IPS DF 4.7 (cell line): ENCODE data around the gene HPGDS.
"Not testable (repeated sequence)": the region's sequence is repeated elsewhere in the genome, so short reads cannot be mapped to it uniquely, and the experiment has no call there.

ENCODE experiments used
- DNase-seq: peaks from one replicate; pipeline ENCODE4 v3.0.0-alpha.2; 2013; ENCODE audit warnings: low spot score; ENCODE audit errors: extremely low read depth

HPGDS gene

DNA sequence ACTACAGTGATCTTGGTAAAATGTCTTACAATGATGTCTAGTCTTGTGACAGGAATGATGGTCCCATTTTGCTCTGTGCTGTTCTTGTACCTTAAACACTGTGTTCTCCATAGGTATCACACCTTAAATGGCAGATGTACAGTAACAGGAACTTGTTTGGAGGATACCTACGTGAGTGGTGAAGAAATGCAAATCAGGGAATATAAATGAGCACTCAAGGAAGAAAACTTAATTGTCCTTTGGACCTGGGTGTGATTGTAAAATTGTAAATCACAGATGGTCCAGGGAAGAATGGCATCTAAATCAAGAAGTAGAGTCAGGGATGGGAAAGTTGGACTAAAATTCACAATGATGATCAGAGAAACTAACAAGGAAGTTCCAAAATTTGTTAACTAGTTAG, 12.7 kb downstream of the HPGDS start:
- no peak for DNase-seq

DNA sequence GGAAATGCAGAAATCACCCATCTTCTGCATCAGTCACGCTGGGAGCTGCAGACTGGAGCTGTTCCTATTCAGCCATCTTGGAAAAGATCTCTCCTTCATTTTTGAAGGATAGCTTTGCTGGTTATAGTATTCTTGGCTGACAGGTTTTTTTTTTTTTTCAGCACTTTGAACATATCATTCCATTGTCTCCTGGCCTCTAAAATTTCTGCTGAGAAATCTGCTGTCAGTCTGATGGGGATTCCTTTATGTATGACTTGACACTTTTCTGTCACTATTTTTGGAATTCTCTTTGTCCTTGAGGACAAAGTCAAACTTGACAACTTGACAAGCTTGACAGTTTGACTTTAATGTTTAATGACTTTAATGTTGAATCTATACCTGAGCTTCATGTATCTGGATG, 16.8 kb downstream of the HPGDS start:
- no peak for DNase-seq

DNA sequence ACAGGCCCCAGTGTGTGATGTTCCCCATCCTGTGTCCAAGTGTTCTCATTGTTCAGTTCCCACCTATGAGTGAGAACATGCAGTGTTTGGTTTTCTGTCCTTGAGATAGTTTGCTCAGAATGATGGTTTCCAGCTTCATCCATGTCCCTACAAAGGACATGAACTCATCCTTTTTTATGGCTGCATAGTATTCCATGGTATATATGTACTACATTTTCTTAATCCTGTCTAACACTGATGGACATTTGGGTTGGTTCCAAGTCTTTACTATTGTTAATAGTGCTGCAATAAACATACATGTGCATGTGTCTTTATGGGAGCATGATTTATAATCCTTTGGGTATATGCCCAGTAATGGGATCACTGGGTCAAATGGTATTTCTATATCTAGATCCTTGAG, 22.7 kb downstream of the HPGDS start:
- DNase-seq, result not testable (repeated sequence)

DNA sequence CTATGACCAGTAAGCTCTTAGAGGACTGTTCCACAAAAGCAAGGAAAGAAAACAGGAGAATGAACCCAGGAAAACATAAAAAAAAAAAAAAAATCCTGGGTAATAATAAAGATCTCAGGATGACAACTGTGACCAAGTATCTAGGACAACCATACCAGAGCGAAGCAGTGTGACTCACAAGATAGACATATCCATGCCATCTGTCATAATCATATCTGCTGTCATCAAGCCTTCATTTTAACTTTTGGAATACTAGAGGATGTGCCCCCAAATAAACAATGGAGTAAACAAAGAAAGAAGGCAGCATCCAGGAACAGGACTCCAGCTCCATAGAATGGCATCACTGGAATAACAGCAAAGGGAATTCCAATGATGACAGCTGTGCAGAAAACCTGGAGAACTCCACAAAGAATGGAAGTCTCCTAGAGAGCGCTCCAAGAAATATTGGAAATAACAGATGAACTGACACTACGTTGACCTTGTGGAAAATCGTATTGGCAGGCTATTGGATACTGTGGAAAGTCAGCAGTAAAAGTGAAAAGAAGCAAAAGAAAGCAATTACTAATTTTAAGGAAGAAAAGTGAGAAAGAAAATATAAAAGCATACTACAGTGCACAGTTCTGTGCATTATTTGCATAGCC, 35.3 kb downstream of the HPGDS start:
- no peak for DNase-seq

DNA sequence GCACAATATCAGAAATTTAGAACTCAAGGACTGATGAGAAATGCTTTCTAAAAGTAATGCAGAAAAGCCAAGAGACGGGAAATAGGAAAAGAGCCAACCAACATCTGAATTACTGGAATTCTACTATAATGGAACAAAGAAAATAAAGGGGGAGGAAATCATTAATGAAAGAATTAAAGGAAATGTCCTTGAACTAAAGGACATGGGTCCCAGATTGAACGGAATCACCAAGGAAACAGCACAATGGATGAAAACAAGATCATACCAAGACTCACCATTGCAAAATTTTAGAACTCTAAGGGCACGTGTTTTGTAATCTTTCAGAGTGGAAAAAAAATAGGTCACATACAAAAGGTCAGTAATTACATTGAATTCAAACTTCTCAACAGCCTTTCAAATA, 35.9 kb downstream of the HPGDS start:
- DNase-seq, result no peak

DNA sequence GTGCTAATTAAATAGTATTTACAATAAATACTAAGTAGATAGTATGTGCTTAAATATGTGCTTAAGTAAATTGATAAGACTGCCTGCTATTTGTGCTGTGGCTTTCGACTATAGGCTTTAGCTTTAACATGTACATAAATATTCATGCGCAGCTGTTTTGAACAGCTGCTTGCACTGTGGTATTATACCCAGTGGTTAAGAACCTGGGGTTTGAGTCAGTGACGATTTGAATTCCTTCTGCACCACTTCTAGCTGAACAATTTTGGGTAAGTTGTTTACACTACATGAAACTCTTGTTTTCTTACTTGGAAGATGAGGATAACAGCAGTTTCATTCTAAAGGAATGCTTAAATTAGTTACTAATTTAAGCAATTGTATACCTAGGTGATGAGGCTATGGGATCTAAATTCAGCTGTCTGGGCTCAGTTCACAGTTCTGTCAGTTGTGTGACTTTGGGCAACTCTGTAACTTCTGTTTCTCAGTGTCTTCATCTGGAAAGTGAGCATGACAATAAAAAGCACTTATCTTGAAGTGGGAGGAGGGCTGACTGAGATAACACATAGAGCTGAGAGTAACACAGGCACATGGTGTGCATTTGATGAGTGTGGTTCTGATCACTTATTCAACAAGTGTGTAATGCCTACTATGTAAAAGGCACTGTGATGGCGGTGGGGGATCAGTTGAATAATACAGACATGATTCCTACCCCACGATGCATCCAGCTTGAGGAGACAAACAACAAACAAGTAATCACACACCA, 37.0 kb downstream of the HPGDS start:
- no peak for DNase-seq

DNA sequence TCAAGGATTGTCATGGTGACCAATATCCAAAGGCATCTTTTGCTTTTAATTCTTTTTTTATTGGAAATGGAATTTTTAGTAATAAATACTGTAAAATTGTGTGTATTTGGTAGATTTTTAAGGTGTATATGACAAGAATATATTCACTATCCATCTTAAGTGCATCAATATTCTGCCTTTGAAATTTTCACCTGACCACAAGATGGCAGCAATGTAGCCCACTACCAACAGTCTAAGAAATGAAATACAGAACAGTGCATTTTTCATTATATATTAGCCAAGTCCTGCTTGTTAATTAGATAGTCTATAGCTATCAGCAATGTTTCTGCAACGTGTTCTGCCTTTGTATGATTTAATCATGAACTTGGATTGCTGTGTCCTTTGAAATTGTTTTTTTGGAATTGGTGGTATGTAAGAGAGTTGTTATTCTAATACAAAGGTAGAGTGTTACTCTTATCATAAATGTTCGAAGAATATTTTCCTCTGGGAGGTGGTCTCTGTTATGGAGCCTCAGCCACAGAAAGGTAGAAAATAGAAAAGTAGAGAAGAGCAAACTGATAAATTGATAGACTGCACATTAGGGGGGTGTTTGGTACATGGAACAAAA, 38.2 kb downstream of the HPGDS start:
- DNase-seq, result no peak

DNA sequence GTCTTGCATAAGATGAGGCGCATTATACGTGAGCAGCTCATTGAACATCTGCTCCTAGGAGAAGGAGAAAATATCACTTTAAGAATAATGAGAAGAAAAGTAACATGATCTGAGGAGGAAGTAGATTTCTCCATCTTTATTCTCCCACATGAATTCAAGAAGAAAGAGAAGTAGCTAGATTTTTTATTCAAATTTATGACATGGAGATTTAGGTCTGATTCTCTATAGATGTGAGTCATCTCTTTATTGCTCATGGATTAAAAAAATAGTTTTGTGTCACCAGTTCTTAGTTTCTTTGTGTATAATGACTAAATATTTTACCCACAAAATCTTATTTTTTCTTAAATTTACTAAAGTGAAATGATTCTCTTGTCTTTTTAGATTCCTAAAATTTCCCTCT, 40.4 kb downstream of the HPGDS start:
- no peak for DNase-seq

DNA sequence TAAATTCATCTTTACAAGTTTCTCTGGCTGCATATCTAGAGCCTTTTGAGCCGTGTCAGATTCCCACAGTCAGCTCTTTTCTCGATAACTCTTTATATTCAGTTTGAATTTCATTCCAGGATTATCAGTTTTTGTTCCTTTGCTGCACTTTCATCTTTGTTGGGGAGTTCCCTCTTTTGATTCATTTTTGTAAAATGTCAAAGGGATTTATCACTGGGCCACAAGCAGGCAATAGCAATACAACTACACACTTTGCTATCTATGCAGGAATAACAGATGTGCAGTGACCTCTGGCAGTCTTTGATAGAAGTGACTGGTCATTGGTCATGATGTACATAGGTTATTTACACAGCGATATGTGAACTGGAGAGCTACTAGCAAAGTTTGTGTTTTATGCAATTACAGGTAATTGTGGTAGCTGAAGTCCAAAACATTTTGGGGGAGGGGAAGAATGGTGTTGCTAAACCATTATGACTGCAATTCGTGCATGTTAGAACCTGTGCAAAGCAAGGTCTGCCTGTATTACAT, 43.8 kb downstream of the HPGDS start:
- DNase-seq, result no peak

DNA sequence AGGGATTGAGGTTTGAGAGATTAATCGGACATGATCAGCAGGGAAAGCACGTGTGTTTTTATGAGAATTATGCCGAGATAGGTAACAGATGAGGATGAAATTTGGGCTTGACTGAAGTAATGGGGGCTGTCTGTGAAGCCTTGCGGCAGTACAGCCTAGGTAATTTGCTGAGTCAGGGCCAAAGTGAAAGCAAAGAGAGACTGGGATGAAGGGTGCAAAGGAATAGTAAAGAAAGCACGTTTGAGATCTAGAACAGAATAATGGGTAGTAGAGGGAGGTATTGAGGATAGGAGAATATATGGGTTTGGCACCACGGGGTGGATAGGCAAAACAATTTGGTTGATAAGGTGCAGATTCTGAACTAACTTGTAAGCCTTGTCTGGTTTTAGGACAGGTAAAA, 47.2 kb downstream of the HPGDS start:
- DNase-seq, result not testable (repeated sequence)

DNA sequence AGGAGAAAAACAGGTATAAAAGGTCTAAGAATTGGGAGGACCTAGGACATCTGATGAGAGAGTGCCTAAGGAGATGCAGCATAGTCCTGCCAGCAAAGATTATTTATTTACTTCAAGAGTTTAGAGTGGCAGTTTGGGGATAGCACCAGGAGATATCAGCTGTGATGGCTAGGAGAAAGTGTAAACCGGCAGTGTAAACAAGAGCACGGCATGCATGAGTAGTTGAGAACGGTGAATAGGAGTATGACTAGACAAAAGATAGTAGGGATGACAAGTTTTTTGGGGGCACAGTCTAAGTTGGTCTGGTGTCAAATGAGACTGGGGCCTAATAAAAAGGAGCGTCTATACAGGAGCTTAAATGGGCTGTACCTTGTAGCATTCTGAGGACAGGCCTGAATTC, 48.7 kb downstream of the HPGDS start:
- not testable (repeated sequence) for DNase-seq

DNA sequence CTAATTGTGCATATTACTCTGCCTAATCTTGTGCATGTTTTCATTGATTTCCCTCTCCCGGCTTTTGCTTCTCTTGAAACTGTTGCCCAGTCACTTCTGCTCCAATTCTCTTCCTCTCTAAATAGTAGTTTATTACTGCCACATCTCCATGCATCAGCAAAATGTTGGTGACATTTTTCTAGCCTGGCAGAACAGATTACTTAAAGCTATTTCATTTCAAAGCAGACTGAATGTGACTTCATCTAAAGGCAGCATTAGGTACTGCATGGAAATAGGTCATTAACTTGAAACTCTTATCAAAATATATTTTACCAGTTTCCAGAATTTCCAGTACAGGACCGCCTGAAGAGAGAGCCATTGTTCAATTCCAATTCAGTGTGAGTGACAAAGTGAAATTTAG, 52.4 kb downstream of the HPGDS start:
- no peak for DNase-seq

DNA sequence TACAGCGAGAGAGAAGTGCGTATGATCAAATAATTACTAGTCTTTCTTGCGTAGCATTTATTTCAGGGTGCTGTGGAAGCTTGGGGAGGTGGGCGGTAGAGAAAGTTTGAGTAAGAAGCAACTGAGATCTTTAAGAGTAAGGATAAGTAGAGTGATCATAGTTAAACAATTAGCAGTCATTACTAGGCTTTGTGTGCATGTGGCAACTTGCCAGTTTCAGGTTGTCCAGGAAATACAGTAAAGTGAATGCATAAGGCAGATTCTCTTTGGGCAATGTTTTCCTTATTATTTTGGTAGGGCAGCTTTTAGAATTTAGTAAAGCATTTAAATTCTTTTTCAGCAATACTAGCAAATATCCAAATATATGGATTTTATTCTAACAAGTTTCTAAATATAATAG, 57.0 kb downstream of the HPGDS start:
- no peak for DNase-seq

DNA sequence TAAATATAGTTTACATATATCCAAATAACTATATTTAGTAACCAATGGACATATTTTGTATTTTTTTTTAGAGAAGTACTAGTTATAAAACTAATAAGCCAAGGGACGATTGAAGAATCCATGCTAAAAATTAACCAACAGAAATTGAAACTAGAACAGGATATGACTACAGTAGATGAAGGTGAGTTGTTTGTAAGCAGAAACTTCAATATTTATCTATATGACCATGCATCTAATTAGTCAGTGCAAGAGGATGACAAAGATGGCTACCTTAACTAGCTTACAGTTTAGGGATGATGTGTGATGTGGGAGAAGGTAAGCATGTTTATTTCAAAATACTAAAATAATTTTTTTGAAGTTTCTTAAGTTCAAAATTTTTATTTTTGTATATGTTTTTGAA, 57.7 kb downstream of the HPGDS start:
- no peak for DNase-seq

DNA sequence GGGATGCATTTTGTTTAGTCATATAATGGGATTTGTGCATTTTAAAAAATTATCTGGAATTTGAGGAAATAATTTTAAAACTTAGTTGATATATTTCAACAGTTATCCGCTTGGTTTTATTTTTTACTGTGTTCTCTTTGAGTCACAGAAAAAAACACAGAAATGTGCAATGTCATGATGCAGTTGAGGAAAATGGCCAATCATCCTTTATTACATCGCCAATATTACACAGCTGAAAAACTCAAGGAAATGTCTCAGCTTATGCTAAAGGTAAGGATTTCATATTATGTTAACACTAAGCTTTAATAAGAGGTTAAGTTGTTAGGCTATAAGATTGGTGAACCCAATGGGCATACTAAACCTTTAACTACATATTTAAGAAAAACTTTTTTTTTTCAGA, 63.9 kb downstream of the HPGDS start:
- no peak for DNase-seq

DNA sequence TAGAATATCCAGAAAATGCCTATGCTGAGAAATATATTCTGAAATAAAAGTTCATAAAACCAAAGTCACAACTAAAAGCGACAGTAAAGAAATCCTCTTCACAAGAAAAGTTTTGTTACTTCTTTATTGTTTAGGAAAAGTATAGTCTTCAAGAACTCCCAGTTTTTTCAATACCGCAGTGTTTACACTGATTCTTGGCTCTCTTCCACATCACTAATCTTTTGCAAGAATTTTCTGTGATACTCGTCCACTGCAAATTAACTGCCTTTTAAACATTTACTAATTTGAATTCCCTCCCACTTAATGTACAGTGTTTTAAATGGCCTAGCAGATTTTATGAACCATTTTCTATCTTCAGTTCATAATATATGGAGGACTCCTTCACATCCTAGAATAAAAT, 65.1 kb downstream of the HPGDS start:
- no peak for DNase-seq

DNA sequence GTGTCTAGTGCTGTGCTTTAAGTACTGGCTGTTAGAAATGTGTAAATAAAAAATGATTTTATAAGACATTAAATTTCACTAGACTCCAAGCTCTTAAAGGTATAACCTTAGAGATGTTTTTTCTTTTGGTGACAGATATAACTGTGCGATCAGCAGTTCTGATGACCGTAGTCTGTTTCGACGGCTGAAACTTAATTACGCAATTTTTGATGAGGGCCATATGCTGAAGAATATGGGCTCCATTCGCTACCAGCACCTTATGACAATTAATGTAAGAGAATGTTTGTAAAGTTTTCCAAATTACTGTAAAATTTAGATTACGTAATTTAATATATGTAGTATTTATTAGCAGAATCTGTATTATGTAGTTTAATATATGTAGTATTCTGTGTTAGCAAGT, 66.4 kb downstream of the HPGDS start:
- no peak for DNase-seq

DNA sequence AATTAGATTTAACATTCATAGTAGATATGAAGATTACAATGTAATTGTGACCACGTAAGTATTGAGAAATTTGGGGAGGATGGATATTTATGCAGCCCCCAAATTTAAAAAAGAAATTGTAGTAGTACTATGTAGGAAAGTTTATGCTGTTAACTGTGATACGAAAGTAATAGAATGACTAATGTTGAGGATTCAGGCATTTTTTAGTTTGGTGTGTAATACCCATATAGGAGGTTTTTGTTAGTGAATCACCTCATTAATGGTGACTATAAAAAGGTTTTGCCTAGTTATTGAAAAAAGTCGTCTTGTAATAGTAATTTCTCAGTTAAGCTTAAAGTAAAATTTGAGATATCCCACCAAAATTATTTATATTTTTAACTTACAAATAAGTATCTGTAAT, 67.7 kb downstream of the HPGDS start:
- no peak for DNase-seq

DNA sequence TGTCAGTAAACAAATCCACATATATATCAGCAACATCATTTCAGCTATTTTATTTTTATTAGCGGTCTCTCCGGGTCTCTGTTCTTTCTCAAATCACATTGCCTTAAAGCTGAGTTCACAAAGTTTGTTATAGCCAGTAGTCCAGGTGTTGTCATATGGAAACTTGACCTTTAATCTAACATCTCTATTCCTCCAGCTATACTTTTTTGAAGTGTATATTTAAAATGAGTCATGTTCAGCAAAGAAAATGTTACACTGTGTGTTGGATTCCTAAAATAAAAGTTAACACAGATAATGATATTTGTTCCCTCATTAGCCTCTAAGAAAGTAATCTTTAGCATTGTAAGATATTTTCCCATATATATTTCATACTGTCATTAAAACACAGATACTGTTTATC, 71.4 kb downstream of the HPGDS start:
- no peak for DNase-seq

DNA sequence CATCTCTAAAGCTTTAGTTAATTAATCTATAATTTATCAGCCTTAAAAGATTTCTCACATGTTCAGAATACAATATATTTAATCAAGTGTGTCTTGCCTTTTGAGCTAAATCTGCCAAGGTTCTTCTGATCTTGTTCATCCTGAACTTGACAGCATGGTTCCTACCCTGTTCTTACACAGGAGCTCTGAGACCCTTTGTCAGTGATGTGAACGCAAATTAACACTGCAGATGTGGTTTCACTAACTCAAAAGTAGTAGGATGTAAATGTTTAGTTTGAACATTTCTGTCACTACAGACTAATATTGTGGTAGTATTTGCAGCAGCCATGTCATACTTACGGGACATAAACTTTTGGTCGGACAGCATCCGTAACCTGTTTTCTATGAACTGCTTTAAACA, 75.6 kb downstream of the HPGDS start:
- DNase-seq, result no peak

DNA sequence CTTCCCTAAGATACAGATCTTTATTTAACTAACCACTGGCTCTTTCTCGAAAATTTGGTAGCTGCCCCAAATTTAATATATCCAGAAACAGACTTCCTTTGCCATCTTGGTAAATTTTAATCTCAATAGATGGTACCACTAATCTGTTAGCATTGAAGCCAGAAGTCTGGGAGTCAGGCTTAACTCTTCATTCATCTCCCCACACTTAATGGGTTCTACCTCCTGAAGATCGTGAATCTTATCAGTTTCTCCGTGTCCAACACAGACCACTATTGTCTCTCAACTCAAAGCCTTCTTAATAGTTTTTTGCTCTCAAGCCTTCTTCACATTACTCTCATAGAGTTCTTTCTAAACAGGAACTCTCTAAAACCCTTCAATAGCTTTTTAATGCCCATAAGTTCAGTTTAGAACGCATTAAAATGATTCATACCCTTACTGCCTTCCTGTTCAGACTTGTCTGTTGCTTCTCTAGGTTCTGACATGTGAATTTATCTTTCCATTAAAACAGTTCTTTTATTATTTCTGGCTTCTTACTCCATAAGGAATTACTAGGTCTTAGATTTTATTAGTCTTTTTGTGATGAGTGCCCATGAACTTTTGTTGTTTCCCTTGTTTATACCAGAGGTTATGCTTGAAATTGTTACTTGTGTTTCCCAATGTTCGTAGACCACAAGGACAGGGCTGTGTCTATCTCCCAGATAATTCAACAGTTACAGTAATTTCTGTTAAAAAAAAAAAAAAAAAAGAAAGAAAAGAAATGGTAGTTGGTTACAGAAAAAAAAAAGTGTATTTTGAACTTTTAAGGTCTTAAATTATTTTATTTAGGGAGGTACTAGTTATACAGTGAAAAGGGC, 80.2 kb downstream of the HPGDS start:
- DNase-seq, result no peak

DNA sequence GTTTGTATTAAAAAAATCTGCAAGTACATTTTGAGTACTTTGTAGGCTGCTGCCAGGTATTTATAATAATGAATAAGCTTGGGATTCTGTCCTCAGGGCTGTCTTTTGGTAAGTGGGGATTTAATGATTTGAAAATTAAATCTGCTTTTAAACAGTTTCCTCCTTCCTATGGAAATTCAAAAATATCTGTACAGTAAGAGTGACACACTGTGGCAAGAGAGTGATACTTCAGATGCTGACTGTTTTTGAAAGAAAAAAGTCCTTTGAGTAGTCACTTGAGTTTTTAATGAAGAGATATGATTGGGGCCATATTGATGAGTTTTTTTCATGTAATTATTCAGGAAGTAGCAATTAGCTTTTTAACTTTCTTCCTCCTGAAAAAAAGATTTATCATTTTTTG, 85.8 kb downstream of the HPGDS start:
- DNase-seq, result no peak
